ENCODE measurements around the gene PANX1.

The PANX1 gene

DNA sequence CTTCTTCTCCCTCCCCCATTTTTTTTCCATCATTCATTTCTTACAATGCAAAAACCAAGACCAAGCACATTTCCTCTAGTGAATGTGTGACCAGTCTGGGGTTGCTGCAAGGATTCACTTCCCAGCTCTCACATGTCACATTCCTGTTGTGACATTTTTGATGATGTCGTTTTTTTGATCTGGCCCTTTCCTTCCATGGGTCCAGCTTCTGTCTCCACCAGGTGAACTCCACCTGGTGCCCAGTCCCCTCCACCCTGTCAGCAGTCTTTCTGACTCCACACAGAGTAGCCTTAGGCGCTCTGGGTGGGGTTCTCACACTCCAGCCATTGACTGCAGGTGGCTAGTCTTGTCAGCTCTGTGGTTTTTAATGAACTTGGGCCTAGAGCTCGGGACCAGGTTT, 15.6 kb downstream of the PANX1 start:
- TF ChIP-seq ZFX (IDR thresholded peaks at IDR 0.05): no peak
- TF ChIP-seq, protein P1, sequence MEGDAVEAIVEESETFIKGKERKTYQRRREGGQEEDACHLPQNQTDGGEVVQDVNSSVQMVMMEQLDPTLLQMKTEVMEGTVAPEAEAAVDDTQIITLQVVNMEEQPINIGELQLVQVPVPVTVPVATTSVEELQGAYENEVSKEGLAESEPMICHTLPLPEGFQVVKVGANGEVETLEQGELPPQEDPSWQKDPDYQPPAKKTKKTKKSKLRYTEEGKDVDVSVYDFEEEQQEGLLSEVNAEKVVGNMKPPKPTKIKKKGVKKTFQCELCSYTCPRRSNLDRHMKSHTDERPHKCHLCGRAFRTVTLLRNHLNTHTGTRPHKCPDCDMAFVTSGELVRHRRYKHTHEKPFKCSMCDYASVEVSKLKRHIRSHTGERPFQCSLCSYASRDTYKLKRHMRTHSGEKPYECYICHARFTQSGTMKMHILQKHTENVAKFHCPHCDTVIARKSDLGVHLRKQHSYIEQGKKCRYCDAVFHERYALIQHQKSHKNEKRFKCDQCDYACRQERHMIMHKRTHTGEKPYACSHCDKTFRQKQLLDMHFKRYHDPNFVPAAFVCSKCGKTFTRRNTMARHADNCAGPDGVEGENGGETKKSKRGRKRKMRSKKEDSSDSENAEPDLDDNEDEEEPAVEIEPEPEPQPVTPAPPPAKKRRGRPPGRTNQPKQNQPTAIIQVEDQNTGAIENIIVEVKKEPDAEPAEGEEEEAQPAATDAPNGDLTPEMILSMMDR (conservative IDR thresholded peaks at IDR 0.05): no peak
- no peak overlapping the region for H3K27ac ChIP-seq

DNA sequence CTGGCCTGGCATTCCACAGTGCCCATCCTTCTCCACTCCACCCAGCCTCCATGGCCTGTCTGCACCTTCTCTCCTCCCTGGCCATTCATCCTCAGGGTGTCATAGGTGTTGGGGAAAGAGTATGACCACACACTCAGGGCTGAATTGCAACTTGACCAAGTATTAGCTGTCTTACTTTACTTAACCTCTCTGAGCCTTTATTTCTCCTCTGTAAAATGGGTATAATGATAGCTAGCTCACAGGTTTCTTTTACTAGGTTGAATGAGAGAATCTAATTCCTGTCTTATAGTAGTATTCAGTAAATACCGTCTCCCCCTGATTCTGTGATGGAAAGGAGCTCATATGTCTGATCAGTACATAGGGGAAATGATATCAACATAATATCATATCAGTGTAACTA, 16.0 kb downstream of the PANX1 start:
- TF ChIP-seq ZFX (IDR thresholded peaks at IDR 0.05): no peak
- TF ChIP-seq, protein P1 (conservative IDR thresholded peaks at IDR 0.05): no peak

DNA sequence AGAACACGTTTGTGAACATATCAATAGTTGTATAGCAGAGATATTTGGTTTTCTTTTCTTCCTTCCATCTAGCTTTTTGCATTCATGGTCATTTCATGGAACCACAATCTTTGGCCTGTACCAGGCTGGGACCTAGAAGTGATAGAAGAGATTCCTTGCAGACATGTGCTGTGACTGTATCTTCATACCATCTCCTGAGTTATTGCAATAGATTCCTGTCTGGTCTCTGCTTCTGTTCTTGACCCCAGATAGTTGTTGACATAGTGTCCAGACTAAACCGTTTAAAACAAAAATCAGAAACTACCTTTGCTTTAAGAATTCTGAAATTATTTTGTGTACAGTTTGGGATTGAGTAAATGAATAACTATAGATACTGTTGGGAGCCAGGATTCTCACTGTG, 16.8 kb downstream of the PANX1 start:
- TF ChIP-seq, protein P1 (conservative IDR thresholded peaks at IDR 0.05): no peak
- TF ChIP-seq ZFX (IDR thresholded peaks at IDR 0.05): no peak
- H3K27ac ChIP-seq: no peak overlapping the region

More for the DNA sequence above, 16.0 kb downstream of the PANX1 start:
- H3K27ac ChIP-seq: no peak overlapping the region

DNA sequence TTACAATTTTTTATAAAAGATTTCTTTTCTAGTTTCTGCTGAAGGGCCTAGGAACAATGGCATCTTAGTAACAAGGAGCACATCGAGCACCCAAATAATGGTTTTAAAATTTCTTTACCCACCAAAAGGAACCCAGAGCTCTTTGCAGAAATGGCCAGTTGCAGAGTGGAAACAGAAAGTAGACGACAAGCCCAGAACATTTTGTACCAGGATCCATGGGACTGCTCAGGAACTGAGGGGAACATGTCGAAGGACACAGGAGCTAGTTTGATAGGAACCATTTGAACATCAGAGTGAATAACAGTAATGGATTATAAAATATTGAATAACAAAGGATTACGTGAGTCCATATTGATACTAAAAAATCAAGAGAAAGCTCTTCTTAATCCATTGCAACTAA, 17.3 kb downstream of the PANX1 start:
- H3K27ac ChIP-seq: no peak overlapping the region

DNA sequence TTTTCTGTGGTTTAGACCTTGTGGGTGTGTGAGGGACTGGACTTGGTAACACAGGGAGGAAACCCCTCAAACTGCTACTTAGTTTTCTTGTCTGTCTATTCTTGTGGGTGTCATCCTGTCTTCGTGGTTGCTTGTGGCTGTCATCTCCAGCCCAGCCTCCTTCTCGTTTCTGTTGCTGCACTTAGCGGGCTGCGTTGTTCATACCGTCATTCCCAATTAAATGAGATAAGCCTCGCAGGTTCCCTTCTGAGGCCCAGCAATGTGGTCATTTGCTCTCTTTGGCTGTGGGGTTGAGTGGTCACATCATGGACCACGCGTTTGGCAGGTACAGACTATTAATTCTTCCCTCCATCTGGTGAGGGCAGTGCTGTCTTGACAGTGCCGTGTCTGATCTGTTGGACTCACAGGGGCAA, 18.8 kb downstream of the PANX1 start:
- TF ChIP-seq ZFX (IDR thresholded peaks at IDR 0.05): no peak
- TF ChIP-seq, protein P1 (conservative IDR thresholded peaks at IDR 0.05): no peak
- no peak overlapping the region for H3K27ac ChIP-seq

More for the DNA sequence above, 17.3 kb downstream of the PANX1 start:
- TF ChIP-seq, protein P1 (conservative IDR thresholded peaks at IDR 0.05): no peak
- TF ChIP-seq ZFX (IDR thresholded peaks at IDR 0.05): no peak

DNA sequence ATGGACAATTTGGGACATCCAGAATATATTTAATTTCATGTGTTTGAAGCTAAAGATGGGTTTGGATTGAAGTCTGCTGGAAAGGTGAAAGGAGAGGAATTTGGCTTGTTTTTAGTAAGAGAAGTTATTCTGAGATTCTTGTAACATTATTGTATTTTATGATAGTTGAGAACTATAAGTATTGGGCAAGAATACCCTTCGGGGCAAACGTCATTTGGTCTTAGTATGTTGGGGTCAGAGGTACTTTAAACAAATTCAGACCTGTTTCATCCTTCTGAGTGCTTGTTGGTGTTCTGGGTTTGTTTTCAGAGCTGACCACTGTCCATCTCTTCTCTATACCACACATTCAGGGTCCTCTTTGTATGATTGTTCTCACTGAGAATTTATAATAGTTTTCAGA, 19.5 kb downstream of the PANX1 start:
- TF ChIP-seq, protein P1 (conservative IDR thresholded peaks at IDR 0.05): no peak
- no peak for TF ChIP-seq ZFX (IDR thresholded peaks at IDR 0.05)
- H3K27ac ChIP-seq: no peak overlapping the region

DNA sequence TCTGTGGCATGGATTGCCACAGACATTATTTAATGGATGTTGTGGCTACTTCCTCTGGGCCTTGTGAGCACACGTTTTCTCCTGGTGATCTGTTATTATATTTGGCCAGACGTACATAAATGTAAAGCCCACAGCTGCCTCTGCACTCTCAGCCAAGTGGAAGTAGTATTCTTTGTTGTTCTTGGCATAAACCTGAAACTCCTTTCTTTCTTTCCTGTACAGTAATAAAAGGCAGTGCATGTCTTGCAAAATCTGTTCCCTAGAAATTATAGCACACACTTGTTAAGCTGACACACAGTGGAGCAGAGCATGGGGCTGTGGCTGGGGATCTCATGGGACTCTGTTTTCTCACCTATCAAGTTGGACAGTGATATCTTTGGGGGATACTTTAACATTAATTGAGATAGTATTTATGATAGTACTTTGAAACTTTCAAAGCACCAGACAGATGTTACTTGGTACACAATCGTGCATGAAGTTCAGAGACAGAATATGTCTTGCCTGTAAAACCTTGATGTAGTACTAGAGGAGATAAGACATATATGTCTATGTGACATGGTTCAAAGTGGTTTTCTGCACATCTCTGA, 20.9 kb downstream of the PANX1 start:
- peak overlapping the region; percentile 42 for H3K27ac ChIP-seq
- TF ChIP-seq ZFX (IDR thresholded peaks at IDR 0.05): no peak

DNA sequence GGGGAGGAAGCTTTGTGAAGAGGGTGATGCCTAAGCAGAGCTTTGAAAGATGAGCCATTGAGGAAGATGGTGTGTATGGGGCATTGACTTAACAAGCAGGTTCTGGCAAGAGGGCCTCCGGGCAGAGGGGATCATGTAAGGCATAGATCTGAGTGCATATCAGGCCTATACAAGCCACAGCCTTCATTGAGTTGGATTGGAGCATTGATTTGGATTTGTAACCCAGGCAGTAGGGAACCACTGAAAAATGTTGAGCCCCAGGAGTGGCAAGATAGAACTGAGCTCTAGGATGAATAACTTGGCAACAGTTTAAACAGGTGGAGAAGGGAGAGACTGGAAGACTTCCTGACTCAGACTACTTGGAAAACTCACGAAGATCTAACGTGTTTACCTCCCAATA, 21.4 kb downstream of the PANX1 start:
- peak overlapping the region; percentile 3; the same call in 1 of the 2 replicates for H3K27ac ChIP-seq
- TF ChIP-seq, protein P1 (conservative IDR thresholded peaks at IDR 0.05): no peak
- TF ChIP-seq ZFX (IDR thresholded peaks at IDR 0.05): no peak
